A549 (cell line): ENCODE measurements around the gene MCRIP1.

Experiments used
- CTCF ChIP-seq: fragments of >200 bp; sonication (Bioruptor Twin); formaldehyde crosslinking; IDR thresholded peaks from 3 replicates; pipeline ENCODE4 v1.5.1; 2016
- FOSL2 ChIP-seq, 2 experiments: fragments of 450-650 bp in 1 of 2; fragments of >200 bp in 1 of 2; sonication (Bioruptor Twin) in 1 of 2; formaldehyde crosslinking; IDR thresholded peaks; 2 replicates each; pipeline versions ENCODE4 v1.5.0 to v1.6.1; 2016 to 2020; ENCODE audit warnings: mild to moderate bottlenecking in 1 of 2, moderate library complexity in 1 of 2
- JUN ChIP-seq, 2 experiments: fragments of >200 bp; sonication (Bioruptor Twin); formaldehyde crosslinking; IDR thresholded peaks; 2 replicates in 1 of 2; 3 replicates in 1 of 2; pipeline ENCODE4 v1.6.1; 2016 to 2017
- KDM1A ChIP-seq: fragments of 200-600 bp; sonication (generic); IDR thresholded peaks from 2 replicates; pipeline ENCODE4 v1.6.1; 2016; ENCODE audit warnings: low read depth, mild to moderate bottlenecking
- MAX ChIP-seq: IDR thresholded peaks from 2 replicates; pipeline ENCODE4 v1.6.1; 2012
- PHF8 ChIP-seq: fragments of 200-600 bp; sonication (generic); IDR thresholded peaks from 2 replicates; pipeline ENCODE4 v1.6.1; 2016; ENCODE audit warnings: low read depth, mild to moderate bottlenecking, antibody characterized with exemption, moderate library complexity, borderline replicate concordance
- POLR2A ChIP-seq: IDR thresholded peaks from 2 replicates; pipeline ENCODE4 v1.6.1; 2012; ENCODE audit warnings: mild to moderate bottlenecking, low read length
- POLR2AphosphoS2 ChIP-seq: conservative IDR thresholded peaks from 2 replicates; pipeline ENCODE4 v1.6.1; 2012; ENCODE audit warnings: low read length, improper control_type of control experiment, inconsistent platforms
- RAD21 ChIP-seq, 2 experiments: fragments of >200 bp in 1 of 2; sonication (Bioruptor Twin) in 1 of 2; formaldehyde crosslinking in 1 of 2; IDR thresholded peaks in 1 of 2; conservative IDR thresholded peaks in 1 of 2; 2 replicates in 1 of 2; 3 replicates in 1 of 2; pipeline ENCODE4 v1.6.1; 2012 to 2018; ENCODE audit warnings: inconsistent platforms in 1 of 2
- REST ChIP-seq: fragments of 200-600 bp; sonication (generic); IDR thresholded peaks from 2 replicates; pipeline ENCODE4 v1.6.1; 2016; ENCODE audit warnings: antibody characterized with exemption, mild to moderate bottlenecking, moderate library complexity
- RNF2 ChIP-seq: fragments of 200-600 bp; sonication (generic); IDR thresholded peaks from 2 replicates; pipeline ENCODE4 v1.6.1; 2016; ENCODE audit warnings: low read depth, mild to moderate bottlenecking, antibody characterized with exemption, moderate library complexity, borderline replicate concordance
- SMC3 ChIP-seq: fragments of >200 bp; sonication (Bioruptor Twin); formaldehyde crosslinking; IDR thresholded peaks from 3 replicates; pipeline ENCODE4 v1.6.1; 2018; ENCODE audit warnings: inconsistent platforms
- SREBF2 ChIP-seq: fragments of 450-650 bp; IDR thresholded peaks from 2 replicates; pipeline ENCODE4 v1.6.1; 2014; ENCODE audit warnings: mild to moderate bottlenecking, moderate library complexity
- USF2 ChIP-seq: fragments of 450-650 bp; IDR thresholded peaks from 2 replicates; pipeline ENCODE4 v1.6.1; 2014; ENCODE audit warnings: antibody characterized with exemption

DNA sequence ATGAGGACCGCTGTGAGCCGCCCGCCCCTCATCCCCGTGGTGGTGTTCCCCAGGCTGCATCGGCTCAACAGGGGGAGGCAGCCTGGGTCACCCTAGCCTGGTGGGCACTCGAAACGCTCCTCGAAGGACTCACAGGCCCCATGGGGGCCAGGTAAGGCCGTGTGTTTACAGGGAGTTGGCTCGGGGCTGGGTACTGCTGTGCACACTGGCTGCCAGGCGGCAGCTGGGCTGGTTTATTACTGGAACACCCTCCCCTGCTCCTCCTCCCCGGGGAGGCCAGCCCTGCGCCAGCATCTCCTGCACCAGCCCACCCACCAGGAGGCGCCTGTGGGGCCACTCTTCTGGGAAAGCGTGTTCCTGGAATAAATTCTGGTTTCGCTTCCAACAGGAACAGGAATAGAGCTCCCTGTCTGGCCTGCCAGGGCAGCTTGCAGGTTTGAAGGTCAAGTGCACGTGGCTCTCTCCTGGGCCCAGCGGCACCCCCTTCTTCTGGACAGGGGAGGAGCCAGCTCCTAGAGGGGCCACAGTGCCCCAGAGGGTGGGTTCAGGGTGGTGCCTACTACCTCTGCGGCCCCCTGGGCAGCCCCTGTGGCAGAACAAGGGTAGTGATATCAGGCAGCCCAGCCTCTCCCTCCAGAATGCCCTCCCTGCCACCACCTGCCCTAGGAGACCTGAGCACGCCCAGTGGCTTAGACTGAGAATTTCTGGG, 11.3 kb downstream of the MCRIP1 start:
- TF ChIP-seq SREBF2 (no peak), CTCF (peak; percentile 63), RNF2 (no peak), POLR2A (no peak), FOSL2 (IDR thresholded peaks at IDR 0.05) (no peak), FOSL2 (CRISPR knock-in tag; IDR thresholded peaks at IDR 0.05) (no peak), POLR2AphosphoS2 (no peak), USF2 (no peak), SMC3 (peak; percentile 63), MAX (peak; percentile 77), PHF8 (no peak), REST (no peak), KDM1A (no peak), JUN (IDR thresholded peaks at IDR 0.05) (no peak), RAD21 (conservative IDR thresholded peaks at IDR 0.05 in 1 of 2, IDR thresholded peaks at IDR 0.05 in 1 of 2) (peak; percentile 31 to 59; a peak in 2 of 5 replicates)
